Activated CD4-positive, alpha-beta T cell treated with anti-CD3 and anti-CD28 coated beads for 48 hours (primary cell): ENCODE data around the gene TANGO6.

Source experiments
- DNase-seq: peaks from one replicate; pipeline ENCODE4 v3.0.0-alpha.2; 2020

TANGO6 gene

DNA sequence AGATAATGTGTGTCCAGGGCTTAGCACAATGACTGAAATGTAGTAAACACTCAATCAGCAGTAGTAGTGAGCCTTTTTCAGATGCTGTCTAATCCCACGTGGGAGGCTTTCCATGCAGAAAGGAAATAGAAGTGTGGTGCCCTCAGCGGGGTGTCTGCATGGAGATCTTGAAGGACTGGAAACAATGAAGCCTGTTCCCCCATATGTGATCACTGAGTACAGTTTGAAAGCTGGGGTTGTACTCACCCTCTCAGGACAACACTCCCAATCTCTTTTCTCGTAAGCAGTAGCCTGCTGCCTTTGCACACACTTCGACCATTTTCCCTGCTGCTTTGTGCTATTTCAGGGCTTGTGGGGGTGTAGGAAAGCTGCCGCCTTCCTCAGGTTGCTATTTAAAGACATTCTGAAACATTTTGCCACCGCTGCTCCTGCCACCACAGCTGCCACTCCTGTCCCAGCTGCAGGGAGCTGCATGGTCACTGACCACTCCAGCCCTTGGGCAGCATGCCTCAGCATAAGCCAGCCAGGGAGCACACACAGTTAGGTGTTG, 221.5 kb downstream of the TANGO6 start:
- DNase-seq = no peak

DNA sequence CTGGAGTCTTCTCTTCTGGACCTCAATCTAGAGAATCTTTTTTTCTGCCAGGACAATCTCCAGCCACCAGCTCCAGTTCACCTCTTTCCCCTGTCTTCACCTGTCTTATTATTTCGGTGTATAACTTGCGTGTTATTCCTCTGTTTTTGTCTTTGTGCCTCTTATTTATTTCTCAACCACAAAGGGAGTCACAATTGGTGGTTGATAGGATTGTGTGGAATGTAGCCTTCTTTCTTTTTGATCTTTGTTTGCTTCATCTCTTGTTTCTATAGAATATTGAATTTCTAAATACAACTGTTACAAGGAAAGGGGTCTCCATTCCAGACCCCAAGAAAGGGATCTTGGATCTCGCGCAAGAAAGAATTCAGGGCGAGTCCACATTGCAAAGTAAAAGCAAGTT, 226.2 kb downstream of the TANGO6 start:
- no peak for DNase-seq

DNA sequence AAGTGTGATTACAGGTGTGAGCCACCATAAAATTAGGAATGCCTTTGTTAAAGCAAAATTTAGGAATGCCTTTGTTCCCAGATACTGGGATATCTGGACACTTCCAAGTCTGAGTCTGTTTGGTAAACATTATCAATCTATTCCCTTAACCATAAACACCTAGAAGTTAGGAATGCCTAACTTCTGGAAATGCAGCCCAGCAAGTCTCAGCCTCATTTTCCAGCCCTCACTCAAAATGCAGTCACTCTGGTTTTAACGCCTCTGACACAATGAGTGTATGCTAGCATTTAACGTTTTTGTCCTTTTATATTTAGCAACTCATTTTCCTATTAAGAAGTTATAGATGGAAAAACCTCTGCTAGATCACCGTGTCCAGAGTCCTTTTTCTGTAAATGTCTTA, 227.7 kb downstream of the TANGO6 start:
- no peak for DNase-seq

DNA sequence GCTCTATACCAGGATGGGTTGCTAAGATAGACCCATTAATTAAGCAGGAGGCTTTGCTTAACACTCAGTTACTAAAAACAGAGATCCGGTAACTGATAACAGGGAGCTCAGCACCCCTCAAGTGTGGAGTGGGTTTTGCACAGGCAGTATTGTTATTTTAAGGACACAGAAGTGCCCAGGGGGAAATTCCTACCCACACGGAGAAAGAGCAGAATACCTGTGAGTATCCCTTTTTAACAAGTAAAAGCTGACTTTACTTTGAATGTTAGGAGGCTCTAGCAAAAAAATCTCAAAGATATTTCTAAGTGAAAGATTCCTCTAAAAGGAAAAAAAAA, 229.3 kb downstream of the TANGO6 start:
- DNase-seq = no peak

DNA sequence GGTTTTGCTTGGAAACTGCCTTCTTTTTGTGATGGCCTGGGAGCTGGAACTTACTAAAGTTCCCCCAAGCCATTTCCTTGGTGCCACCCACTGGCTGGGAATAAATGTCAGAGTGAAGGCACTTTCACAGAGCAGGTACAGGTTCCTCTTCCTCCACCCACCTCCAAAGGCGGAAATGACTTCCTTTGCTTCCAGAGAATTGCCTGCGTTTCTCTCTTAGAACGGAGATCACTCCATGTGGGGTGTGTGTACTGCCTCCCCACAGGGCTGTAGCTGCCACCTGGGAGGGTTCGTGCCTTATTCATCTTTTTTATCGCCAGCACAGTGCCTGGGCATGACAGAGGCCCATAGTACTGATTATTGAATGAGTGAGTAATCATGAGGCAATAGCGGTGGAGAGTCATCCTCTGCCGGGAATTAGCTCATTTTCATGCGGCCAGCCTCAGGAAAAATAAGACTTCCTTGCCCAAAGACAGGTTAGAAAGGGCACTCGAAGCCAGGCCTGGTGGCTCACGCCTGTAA, 229.9 kb downstream of the TANGO6 start:
- no peak for DNase-seq

DNA sequence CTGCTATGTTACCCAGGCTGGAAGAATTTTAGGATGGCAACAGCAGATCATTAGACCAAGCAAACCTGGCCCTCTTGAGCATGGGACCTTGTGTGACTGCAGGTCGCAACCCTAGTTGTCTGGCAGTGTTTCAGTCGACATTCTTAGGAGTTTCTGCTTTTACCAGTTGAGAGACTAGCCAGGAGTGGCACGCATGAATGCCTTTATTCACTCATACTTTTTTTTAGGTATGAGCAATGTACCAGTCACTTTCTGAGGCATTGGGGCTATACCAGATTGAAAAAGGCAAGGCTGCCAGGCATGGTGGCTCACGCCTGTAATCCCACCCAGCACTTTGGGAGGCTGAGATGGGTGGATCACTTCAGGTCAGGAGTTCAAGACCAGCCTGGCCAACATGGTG, 233.9 kb downstream of the TANGO6 start:
- no peak for DNase-seq

DNA sequence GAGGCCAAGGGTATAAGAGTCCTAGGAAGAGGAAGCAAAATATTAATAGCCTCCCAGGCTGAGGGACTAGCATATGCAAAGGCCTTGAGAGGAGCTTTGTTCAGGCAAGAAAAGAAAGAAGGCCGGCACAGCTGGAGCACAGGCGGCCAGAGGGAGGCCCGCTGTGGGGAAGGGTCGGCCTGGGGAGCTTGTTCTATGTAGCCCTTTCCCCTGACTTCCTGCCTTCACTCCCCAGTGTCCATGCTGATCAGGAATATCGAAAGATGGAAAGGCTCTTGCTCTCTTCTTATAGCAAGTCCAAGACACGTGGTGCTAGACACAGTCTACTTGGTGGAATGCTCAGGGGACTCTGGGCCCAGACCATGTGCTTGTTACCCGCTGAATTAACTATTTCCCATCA, 234.7 kb downstream of the TANGO6 start:
- DNase-seq = no peak

DNA sequence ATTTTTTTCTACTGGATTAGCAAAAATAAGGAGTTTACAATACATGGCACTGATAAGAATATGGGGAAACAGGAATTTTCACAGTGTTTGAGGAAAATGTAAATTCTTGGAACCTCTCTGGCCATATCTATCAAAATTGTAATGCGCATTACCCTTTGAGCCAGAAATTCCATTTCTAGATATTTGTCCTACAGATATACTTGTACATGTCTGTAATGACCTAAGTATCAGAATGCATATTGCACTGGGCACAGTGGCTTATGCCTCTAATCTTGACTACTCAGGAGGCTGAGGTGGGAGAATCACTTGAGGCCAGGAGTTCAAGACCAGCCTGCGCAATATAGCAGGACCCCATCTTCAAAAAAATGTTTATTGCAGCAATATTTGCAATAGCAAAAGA, 236.4 kb downstream of the TANGO6 start:
- DNase-seq = no peak

DNA sequence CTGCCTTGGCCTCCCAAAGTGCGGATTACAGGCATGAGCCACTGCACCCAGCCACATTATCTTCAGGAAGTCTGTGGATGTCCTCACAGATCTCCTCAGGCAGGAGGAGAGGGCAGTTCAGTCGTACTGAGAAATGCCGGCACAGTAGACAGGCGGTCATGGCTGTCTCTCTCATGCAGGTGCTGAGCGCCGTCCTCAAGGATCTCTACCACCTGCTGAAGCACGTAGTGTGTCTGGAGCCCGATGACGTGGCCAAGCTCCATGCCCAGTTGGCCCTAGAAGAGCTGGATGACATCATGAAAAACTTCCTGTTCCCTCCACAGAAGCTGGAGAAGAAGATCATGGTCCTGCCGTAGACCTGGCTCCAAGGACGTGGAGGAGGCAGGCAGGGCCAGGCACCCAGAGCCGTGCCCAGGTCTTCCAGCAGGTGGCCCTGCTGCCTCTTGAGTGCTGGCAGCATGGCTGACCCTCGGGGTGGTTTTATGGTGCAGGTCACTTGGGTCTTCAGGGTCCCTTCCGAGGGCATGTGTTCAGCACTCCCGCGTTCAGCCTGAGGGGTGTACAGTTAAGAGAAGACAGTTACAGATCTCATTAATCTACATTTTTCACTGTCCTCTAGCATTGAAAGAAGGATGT, 240.1 kb downstream of the TANGO6 start:
- DNase-seq = no peak

DNA sequence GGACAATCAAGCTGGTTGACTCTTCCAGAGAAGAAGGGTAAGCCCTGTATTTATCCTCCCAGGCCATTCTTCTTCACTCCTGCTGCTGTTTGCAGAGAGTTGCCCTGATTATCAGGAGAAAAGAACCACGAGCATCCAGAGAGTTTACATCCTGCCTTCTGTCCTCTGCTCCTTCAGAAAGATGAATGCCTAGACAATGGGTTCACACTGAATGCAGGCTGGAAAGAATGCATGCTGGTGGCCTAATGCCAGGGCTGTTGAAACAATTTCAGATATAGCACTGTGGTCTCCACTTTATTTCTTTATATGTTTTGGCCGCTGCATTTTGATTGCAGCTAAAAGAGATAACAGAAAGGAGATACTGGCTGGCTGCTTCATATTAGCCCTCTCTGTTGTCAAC, 241.0 kb downstream of the TANGO6 start:
- no peak for DNase-seq

DNA sequence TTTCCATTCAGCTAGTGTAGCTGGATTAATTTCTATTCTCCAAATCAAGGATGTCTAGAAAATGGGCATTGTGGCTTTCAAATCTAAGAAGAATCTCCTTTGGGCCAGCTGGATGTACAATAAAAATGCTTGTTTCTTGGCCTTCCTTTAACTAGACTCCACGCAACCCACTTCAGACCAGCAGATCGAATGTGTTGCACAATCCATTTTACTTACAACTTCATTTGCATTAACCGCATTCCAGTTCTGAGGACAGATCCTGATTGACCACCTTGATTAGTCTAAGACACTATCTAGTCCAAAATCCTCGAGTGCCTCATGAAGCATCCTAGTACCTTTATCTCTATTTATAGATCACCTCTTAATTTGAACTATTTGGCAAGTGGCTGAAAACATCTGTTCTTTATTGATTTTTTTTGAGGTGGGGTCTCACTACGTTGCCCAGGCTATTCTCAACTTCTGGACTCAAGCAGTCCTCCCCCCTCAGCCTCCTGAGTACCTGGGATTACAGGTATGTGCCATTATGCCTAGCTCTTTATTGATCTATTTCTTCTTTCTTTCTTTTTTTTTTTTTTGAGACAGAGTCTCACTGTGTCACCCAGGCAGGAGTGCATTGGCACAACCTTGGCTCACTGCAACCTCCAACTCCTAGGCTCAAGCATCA, 241.8 kb downstream of the TANGO6 start:
- DNase-seq = no peak

DNA sequence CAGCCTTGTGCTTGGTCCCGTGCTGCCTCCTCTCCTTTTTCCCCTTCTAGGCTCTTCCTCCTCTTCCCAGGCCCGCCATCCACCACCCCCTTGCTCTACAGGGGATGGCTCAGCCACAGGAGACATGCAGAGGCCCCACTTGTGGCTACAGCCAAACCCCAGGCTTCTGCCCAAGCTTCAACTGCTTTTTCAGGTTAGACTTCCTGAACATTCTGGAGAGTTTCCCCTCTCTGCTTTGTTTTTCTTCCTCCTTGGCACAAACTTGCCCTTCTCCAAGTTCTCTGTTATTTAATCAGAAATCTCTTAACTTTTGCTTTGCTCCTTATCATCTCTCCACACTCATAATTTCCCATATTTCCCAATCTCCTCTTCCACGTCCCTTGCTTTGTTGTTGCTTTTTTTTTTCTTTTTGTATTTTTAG, 243.8 kb downstream of the TANGO6 start:
- DNase-seq = no peak

DNA sequence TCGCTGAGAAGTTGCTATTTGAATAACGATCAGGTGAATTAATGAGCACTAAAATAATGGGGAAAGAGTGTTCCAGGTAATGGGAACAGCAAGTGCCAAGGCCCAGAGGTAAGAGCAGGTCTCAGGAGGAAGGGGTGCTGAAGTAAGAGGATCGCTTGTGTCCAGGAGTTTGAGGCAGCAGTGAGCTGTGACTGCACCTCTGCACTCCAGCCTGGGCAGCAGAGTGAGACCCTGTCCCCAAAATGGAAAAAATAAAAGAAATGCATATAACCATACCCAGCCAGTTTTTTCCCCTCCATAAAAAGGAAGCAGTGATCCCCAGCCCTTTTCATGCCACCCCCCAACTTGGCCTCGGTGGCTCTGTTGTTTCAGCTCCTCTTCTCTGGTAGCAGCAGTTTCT, 245.4 kb downstream of the TANGO6 start:
- no peak for DNase-seq

DNA sequence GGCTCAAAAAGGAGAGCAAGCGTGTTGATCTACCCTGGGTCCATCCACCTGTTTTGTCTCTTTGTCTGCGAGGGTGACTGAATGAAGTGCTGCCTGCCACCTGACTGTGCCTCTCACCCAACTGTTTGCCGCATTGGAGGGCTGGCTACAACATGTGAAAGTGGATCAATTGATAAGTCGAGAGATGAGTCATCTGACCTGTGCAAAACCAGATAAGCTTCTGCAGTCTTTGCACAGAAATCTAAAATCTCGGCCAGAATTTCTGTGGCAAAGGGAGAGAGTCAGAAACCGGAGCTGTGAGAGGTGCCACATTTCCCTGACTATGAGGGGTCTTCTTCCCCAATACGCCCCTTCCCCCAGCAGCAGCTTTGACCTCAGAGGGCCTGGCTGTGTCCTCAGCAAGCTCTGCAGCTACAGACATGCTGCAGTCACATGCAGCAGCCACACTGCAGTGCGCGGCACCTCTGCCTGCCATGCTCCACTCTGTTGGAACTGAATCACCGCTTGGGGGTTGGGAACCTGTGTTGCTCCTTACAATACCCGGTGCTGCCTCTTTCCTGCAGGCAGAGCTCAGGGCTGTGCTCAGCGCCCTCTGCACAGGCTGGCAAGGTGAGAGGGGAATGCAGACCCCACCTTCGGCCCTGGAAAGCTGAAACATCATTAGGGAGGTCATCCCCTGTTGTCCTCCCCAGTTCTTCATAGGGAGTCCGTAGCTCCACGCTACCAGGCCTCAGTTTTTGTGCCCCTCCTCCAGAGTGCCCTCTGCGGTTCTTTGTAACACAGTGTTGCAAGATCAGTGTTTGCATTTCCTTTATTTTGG, 246.0 kb downstream of the TANGO6 start:
- peak; percentile 48 for DNase-seq

DNA sequence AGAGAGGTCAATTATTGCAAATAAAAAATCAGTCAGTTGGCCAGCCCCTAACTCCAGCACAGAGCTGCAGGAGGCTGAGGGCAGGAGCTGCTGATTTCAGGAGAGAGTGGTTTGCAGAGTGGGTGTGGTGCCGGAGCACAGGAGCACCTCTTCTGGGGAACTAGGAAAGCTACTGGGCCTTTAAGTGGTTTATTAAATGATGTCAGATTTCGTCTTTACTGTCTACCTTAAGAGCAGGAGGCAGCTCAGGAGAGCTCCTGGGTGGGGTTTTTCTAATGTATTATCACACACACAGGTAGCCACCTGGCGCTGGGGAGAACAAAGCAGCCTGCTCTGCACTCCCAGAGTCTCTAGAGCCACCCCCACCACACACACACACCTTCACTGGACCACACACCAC, 250.6 kb downstream of the TANGO6 start:
- DNase-seq = no peak

DNA sequence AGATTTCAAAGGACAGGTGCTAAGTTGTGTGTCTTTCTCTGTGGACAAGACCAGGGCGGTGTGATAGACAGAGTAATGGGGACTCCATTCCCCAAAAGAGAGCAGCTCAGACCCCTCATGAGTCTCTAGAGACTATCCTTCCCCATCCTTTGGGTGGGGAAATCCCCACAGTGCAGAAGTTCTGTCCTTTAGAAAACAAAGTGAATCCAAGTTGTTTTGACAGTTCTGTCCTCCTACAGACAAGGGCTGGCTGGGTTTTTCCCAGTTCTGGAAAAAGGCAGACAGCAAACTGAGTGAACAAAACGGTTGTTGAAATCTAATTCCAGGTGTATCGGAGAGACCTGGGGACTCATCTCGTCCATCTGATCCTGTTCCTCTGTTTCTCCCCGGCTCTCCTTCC, 251.2 kb downstream of the TANGO6 start:
- DNase-seq = no peak

DNA sequence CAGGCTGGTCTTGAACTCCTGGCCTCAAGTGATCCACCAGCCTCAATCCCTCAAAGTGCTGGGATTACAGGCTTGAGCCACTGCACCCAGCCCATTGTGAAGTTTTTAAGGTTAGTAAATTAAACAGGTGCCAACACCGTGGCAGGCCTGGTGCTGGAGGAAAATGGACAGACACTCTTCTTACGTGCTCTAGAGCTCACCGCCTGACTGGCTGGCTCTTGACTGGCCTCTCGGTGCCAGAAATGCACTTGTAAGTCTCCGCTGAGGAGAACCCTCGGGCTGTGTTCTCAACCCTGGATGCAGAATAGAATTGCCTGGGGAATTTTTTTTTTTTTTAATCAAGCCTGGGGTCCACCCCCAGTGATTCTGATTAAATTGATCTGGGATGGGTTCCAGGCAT, 251.9 kb downstream of the TANGO6 start:
- no peak for DNase-seq

DNA sequence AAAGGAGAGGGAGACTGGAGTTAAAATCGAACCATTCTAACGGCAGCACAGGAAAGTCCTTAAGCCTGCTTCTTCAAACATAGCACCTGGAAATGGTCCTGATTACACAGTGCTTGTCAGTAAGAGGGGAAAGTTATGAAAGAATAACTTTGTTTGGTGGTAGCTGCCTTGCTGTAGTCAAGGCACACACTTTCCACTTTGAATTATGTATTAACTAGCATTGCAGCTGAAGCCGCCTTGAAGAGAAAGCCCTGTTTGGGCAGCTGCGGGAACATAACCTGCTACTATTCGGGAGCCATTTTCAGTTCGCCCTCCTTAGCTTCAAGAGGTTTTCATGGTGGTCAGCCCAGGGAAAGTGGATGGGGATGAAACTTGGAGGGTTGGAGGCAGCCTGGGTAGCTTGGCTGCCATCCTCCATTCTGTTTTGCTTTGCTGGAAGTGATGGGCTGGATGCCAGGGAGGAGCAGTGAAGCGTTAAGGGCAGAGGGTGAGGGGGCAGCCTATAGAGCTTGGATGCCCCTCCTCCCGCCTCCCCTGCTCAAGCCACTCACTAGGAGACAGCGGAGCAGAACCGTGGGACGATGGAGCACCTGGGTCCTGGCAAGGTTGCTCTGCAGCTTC, 256.9 kb downstream of the TANGO6 start:
- no peak for DNase-seq

DNA sequence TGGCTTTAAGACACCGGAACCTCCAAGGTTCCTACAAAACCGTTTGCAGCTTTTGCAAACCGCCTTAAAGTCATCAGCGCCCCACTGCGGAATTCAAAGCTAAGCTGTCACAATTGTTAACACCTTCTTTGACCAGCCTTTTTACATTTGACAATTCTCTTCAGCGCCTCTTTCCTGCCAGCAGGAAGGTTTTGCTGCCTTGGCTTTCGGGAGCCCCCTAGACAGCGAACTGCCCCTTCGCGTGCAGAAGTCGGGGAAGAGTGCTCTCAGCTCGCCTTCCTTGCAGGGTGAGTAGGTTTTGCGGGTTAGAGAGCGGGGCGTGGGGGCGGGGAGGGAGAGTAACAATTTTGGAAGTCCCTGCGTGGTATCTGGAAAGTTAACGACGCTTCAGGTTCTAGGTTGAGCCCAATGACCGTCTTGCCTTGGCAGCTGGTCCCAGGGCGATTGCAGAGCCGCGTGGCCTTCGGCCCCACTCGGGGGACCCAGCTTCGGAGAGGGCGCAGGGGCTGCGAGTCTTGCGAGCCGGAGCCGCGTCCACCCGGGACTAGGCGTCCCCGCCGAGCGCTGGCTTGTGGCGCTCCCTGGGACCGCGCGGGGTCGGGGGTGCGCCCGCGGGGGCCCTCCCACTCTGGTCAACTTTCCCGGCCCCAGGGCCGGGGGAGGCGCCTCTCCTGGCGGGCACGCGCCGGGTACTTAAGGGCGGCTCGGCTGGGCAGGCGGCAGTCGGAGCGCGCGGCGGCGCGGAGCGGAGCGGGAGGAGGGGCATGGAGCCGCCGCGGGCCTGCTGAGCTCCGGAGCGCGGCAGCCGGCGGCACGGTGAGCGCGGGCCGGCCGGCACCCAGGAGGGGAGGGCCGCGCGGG, 262.4 kb downstream of the TANGO6 start, which contains the start of gene HAS3:
Gene HAS3 (plus strand): TSS at position 153 of the 861 bp plus-strand sequence. CDS start 3,743 bp downstream, outside the sequence.
- peak; percentile 50 for DNase-seq

DNA sequence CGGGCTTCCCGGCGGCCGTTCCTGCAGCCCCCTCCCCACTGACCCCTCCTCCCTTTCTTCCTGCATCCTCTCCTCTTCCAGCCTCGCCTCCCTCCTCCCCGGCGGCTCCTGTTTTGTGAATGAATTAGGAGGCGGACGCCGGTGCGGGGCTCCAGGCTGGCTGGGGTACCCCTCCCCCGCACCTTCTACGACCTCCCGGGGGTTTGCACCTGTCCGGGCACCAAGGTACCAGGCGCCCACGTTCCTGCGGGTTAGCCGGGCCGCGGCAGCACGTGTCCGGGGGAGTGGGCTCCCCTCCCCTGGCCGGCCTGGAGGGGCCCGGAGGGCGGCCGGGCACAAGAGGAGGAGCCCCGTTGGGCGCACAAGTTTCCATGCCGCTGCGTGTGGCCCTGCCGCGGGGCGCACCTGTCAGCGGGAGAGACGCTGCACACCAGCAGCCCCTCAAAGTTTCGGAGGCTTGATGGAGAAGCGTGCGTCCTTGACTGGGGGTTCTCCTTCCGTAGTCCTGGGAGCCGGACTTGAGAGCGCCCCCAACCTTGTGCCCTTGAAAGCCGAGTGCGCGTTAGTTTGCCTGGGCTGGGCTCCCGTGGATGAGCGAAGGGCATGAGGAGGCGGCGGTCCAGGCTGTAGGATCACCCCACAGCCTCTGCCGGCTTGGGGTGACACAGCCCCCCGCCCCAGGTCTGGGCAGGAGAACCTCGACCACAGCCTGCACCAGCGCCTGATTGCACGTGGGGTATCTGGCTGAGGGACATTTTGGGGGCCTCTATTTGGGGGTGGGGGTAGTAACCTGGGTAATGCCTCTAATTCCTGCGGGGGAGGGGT, 263.4 kb downstream of the TANGO6 start:
- peak; percentile 17 for DNase-seq

DNA sequence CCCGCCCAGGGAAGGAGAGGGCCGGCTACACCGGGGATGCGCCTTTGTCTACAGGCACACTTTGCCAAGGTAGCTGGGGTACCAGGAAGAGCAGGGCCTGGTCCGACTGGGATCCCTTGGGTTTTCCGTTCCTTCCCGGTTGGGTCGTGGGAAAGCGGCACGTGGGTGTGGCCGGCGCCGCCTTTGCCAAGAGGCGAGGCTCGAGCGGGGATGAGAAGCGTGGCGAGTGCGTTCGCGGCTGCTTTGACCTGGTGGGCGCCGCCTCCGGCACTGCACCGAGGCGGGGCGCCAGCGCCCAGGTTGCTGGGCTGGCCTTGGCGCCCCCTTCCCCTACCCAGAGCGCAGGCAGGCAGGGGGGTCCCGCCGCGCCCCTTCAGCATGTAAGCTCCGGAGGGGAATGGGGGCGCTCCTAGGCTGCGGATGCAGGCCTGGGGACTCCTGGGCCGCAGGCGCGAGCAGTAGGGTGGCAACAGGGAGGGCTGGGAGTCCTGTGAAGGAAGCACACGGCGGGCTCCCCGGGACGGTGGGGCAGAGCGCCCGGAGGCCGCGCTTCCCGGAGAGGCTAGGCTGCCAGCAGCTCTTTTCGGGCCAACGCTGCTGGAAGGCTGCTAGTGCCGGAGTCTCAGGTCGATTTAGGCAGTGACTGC, 264.1 kb downstream of the TANGO6 start:
- DNase-seq = no peak
